HG02588 (cell line): ENCODE data around the gene DCST2.

Source experiments
- ATAC-seq: cut with Tn5 transposase; IDR thresholded peaks from one replicate; pipeline ENCODE4 v1.9.1; 2021; ENCODE audit warnings: mild to moderate bottlenecking, moderate library complexity; ENCODE audit not compliant: unreplicated experiment

The DCST2 gene

DNA sequence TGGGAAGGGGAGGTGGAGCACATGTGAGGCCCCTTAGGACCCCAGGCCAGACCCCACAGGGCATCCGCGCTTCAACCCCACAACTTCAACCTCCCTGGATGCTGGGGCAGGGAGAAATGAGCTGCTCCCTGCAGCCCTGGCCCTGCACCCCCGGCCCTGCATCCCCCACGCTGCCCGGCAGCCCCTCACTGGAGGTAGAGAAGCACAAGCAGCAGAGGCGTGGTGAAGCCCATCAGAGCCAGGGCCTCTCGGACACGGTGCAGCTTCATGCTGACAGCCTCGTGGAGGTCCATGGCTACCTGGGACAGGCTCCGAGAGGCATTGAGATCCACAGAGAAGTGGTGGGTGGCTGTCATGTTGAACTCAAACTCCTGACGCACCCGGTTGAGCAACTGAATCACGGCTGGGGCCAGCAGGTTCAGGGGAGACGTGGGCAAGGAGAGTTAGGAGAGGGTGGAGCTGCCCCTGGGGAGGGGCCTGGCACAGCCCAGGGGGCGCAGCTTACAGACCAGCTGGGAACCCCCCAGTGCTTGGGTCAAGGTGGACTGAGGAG lies 3.3 kb downstream of the DCST2 start:
- ATAC-seq = no peak

DNA sequence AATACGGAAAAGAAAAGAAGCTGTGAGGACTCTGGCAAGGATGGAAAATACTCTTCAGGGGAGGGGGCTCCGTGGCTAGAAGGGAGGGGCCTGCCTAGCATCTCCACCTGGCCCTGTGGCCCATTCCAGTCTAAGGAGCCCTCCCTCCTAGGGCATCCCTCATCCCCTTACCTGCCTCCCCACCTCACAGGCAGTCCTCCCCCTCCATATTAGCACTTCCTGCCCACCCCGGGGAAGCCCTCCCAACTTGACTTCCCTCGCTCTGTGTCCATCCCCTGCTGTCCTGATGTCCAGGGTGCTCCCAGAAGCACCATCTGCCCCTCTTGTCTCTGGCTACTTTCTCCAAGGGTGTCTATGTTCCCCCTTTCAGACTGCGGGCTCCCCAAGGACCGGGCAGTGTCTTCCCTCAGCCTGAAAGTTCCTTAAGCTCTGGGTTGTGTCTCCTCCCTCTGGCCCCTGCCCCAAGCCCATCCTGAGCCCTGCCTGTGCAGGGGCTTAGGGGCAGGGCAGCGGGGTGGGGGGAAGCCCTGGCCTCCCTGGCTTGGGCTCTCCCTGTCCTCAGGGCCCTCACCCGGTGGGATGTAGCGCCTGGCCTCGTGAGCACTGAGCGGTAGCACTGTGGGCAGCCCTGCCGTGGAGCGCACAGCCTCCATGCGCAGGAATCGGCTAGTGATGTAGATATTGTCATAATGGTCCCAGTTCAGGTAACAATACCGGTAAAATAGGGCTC lies 3.9 kb downstream of the DCST2 start:
- ATAC-seq = no peak

DNA sequence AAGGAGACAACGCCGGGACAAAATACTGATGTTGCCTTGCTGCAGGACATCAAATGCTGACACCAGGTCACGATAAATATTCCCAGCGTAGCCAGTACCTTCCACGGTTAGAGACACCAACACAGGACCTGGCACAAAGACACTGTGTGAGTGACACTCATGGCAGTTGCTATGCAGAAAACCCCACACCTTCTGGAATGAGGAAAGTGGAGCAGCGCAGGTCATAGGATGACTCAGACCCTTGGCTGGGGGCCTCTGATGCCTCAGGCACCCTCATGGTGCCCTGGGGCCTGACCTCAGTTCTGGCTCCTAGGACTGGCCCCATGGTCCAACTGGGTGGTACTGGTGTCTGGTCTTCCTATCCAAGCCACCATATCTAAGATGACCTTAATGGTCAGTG lies 7.0 kb downstream of the DCST2 start:
- ATAC-seq = no peak

DNA sequence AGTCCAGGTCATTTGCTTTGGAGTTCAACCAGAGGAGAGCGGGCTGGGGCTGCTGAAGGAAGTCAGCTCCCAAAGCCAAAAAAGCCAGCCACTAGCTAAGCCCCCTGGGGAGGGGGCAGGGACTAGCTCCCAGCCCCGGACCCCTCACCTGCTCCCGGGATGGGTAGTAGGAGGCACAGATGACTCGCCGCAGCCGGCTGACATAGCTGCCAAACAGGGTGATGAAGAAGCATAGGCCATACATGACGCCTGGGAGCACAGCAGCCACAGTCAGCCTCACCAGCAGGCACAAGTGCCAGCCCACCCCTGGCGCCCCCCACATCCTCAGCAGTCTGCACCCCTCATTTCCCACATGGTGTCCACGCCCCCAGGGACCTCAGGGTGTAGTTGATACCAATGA lies 7.4 kb downstream of the DCST2 start:
- ATAC-seq = no peak

DNA sequence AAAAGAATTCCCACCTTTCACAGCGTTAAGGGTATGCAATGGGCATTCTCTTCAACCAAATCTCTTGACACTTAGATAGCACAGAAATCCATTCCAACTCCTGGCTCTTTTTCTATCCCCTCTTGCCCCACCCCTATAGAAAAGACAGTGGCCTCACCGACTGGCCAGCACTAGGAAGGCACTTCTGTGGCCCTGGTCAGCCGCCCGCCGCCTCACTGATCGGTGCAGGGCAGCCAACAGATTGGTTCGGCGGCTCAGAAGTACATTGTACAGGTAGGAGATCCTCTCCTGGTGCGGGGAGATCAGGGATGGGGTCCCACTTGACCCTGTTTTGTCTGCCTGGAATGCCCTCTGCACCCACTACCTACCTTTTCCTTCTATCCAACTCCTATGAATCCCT lies 9.3 kb downstream of the DCST2 start:
- no peak for ATAC-seq

DNA sequence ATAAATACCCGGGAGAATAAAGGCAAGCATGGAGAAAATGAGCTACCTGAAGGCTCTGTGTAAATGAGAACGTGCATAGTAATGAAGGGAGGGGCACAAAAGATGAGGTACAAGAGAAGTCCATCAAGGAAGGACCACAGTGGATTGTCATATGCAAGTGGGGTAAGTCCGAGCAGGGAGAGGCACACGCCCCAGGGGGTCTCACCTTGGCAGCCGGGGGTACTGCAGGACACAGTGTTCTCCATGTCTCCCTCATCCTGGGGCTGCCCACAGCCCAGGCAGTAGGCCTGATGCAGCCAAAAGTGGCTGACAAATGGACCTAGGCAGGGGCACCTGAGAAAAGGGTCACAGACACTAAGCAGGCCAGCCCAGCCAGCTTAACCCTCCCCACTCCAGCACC lies 10.0 kb downstream of the DCST2 start:
- no peak for ATAC-seq

DNA sequence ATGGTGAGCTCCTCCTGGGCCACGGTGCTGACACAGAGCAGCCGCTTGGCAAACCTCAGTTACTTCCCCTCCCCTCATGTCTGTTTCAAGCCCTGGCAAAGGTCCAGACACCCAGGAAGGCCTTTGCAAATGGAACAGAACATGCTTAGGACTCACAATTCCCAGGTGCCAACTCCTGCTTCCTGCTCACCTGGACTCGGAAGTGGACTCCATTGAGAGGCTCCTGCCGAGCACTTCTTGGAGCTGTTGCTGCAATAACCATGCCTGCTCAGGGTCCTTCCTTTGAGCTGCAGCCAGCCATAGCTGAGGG lies 10.7 kb downstream of the DCST2 start:
- no peak for ATAC-seq

DNA sequence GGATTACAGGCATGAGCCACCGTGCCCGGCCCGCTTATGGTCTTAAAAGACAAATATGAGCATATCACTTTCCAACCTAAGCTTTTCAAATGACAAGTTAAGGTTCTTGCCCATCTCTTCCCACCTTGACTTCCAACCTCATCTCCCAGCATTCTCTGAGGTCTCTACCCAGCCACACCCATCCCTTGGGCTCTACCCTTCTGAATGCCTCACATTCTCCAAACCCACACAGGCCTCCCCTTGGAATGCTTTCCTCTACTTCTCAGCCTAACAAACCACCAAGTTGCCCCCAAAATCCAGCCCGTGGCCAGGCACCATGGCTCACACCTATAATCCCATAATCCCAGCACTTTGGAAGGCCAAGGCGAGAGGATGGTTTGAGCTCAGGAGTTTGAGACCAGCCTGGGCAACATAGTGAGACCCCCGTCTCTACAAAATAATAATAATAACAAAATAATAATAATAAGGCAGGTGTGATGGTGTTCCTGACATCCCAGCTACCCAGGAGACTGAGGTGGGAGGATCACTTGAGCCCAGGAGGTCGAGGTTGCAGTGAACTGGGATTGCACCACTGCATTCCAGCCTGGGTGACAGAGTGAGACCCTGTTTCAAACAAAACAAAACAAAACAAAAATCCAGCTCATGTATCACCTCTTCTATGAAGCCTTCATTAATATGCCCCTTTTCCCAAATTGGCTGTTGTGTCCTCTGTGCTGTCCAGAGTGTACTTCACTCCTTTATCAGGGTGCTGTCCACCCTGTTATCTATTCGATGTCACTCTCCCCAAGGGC lies 11.2 kb downstream of the DCST2 start:
- no peak for ATAC-seq

DNA sequence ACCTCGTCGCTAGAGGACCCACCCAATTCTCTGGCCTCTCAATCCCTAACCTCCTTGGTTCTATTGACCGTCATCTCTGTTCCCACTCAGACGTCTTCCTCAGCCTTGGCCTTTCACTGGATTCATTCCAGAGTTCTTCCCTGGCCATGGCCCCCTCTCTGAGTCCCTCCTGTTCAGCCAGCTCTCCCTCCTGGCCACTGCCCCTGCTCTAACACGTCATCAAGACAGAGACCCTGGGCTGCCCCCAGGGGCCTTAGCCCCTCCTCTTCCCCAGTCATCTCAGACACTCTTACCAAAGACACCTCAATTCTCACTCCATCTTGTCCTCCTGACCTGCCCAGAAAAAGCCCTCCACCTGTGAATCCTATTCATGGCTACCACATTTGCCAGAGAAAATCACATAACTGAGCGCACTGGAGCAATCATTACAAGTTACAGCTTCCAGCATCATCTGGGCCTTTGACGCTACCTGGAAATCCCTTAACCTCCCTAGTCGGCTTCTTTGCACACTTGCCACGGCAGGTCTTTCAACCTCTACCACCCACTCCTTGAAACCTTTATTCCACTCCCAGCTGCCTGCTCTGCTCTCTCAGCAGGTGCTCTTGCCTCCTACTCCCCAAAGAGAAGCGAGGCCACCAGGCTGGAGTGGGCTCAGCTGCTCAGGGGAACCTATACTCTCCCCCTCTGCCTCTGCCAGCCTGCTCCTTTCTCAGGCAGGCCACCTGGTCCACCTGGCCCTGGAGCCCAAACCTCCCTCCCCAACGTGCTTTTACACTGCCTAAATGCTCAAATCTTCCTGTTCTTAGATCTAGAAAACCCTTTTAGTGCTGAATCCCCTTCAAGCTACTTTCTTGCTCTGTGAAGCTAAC lies 14.0 kb downstream of the DCST2 start:
- no peak for ATAC-seq

DNA sequence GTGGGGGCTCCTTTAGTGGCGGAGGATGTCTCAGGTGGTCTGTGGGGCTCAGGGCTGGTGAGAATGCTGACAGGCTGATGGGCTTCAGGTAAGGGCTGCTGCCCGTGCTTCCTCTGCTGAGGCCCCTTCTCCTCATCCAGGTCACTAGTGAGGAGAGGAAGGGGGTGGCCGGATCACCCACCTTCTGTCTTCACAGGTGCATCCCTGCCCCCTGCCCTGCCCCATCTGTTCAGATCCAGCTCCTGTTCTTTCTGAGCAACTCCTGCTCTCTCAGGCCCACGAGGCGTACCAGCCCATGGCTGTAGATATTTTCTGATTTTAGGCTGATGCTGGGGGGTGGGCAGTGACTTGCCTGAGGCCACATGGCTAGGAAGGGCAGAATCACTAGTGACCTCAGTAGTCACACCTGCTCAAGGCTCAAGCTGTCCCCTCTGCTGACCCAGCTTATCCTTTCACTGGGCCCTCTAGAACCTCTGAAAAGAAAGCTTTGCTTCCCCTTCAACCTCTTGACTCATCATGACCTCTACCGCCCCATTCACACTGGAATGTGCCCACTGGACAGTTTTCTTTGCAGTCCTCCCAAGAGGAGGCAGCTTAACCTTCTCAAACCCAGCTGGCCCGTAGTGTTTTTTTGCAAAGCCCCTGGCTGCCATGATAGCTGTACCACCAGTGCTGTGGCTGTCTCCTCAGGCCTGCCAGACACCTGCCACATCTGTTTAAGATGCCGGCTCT lies 14.8 kb downstream of the DCST2 start:
- ATAC-seq = no peak

DNA sequence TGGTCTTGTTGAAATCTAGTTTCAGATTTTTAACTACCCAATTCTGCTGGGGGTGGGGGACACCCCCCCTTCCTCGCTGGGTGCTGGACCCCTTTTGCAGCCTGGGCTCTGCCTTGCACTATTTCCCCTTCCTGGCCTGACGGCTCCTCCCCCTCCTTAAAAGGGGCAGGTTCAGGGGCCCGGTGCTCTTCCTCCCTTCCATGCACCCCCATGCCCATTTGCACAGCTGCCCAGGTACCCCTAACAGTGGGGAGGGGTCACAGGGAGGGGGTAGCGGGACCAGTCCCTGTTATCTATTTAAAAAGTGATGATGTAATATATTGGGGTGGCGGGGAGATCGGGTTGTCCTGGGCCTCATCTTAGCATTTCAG lies 15.7 kb downstream of the DCST2 start:
- ATAC-seq = no peak

DNA sequence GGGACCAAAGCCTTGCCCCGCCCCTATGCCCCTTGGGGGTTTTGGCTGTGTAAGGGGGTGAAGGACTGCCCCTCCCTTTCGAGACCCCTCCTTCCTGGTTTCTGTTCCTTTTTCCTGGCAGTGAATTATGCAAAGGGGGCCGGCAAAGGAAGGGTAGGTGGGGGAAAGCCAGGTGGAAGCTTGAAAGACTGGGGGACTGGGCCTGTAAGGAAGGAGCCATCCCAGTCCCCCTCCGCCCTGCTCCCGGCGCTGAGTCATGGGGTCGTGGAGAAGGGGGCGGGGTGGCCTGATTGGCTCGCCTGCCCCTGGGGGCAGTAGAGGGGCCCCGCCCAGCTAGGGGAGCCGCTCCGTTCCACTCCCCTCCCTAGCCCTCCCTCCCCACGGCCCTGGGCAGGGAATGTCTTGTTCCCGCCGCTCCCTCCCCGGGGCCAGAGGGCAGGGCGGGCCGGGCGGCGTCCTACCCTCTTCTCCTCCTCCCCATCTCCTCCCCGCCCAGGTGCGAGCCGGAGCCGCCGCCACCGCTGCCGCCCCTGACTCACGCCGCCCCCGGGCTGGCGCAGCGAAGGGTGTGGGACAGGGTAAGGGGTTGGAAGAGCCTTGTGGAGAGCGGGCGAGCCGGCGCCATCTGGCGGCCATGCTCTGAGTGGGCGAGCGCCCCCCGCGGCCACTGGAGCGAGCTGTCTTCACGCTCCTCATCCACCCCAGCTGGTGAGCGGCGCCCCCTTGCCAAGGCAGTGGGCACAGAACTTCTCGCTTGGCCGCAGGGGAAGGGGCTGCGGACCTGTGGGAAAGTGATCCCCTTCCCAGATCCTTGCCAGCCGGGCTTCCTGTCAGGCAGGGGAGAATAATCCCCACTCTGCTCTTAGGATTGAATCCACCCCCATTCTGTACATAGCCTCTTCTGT lies 16.3 kb downstream of the DCST2 start:
- ATAC-seq = peak; percentile 70

DNA sequence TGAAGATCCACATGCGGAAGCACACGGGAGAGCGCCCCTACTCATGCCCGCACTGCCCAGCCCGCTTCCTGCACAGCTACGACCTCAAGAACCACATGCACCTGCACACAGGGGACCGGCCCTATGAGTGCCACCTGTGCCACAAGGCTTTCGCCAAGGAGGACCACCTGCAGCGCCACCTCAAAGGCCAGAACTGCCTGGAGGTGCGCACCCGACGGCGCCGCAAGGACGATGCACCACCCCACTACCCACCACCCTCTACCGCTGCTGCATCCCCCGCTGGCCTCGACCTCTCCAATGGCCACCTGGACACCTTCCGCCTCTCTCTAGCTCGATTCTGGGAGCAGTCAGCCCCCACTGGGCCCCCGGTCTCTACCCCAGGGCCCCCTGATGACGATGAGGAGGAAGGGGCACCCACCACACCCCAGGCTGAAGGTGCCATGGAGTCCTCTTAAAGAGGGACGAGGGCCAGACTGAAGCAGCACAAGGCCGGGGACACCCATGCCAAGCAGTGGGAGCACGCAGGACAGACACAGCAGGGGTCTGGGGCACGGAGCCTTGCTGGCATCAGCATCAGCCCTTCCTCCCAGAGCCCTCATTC lies 17.2 kb downstream of the DCST2 start:
- ATAC-seq = no peak

DNA sequence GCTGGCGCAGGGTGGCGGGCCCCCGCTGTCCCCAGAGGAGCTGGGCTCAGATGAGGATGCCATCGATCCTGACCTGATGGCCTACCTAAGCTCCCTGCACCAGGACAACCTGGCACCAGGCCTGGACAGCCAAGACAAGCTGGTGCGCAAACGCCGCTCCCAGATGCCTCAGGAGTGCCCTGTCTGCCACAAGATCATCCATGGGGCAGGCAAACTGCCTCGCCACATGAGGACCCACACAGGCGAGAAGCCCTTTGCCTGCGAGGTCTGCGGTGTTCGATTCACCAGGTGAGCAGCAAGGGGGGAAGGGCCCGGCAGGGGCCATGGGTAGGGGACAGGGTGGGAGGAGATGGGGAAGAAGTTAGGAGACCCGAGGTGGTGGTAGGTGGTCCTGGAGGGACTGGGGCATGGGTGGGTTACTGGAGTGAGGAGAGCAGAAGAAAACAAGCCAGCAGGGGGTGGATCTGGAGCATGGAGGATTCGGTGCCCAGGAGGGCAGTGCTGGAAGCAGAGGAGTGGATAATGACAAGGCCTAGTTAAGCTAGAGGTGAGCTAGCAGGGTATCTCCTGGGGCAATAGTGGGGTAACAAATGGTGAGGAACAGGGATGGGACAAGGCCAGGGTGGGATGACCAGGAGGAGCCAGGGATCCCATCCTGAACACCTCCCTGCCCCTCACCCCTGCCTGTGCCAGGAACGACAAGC lies 17.9 kb downstream of the DCST2 start:
- ATAC-seq = no peak

DNA sequence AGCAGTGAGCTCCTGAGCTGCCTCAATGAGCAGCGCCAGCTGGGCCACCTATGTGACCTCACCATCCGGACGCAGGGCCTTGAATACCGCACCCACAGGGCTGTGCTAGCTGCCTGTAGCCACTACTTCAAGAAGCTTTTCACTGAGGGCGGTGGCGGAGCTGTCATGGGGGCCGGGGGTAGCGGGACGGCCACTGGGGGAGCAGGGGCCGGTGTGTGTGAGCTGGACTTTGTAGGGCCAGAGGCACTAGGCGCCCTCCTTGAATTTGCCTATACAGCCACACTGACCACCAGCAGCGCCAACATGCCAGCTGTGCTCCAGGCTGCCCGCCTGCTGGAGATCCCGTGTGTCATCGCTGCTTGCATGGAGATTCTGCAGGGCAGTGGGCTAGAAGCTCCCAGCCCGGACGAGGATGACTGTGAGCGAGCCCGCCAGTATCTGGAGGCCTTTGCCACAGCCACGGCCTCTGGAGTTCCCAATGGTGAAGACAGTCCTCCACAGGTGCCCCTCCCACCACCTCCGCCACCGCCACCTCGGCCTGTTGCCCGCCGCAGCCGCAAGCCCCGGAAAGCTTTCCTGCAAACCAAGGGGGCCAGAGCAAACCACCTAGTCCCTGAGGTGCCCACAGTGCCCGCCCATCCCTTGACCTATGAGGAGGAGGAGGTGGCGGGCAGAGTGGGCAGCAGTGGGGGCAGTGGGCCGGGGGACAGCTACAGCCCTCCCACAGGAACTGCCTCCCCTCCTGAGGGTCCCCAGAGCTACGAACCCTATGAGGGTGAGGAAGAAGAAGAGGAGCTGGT lies 18.7 kb downstream of the DCST2 start:
- no peak for ATAC-seq

DNA sequence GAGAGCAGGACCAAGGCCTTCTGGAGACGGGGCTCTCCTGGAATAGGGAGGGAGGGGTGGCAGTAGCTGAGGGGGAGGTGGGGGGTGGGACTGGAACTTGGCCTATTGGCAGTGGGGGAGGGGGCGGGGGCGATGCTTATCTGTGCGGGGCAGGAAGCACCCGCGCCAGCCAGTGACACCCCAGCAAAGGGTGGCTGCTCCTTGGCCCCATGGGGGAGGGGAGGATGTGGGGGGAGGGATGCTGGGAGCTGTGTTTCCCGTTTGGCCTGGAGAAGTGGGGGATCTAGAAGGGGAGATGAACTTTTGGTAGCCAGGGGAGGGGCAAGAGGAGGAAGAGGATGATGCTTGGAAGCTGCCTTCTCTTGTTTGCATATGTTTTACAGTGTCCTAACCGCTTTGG lies 19.9 kb downstream of the DCST2 start:
- ATAC-seq = no peak

DNA sequence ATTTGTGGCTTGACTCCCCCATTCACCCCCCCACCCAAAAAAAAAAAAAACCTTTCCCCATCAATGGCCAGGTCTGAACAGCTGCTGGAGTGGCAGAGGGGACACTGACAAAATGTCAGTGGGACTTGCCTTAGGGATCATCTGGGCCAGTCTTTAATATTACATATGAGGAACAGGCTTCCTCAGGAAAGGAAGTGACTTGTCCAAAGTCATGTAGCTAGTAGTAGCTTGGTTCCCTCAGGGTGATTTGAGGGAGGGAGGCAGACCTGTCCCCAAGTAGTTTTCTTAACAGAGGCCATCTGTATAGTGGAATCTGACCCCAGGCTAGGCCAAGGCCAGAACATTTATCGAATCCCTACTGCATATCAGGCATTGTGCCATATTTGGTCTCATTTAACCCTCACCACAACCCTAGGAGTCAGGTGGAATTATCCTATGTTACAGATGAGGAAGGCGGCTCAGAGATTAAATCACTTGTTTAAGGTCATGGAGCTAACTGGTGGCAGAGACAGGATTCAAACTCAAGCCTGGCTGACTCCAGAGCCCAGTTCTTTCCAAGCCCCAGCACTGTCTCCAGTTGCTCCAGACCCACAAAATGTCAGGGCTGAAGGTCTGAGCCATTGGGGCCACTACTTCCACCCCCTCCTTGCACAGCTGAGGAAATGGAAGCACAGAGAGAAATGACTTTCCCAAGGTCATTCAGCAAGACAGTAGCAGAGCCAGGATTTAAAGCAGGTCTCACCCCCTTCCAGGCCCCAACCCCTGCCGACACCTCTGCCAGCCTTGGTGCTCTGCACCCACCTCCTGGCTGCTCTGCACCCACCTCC lies 20.6 kb downstream of the DCST2 start:
- ATAC-seq = no peak
